ENCODE measurements around the gene CTSH. TPM values are rescaled to one million over a fixed set of nuclear protein-coding genes. Genes with fewer than 3 reads are reported as not detected.
A peak's percentile ranks its signal among the peaks of the same experiment; 100 is the strongest.

CTSH gene
- total and polyA plus RNA-seq, 2 of the 13 experiments (the other 11 are each of a cell fraction or from before 2014, with no cell fraction given) = 265 to 653 TPM

- TF ChIP-seq, protein P1, sequence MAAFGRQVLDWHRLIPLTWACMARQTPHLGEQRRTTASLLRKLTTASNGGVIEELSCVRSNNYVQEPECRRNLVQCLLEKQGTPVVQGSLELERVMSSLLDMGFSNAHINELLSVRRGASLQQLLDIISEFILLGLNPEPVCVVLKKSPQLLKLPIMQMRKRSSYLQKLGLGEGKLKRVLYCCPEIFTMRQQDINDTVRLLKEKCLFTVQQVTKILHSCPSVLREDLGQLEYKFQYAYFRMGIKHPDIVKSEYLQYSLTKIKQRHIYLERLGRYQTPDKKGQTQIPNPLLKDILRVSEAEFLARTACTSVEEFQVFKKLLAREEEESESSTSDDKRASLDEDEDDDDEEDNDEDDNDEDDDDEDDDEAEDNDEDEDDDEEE (CRISPR knock-in tag; IDR thresholded peaks at IDR 0.05) = no peak
- TF ChIP-seq ZMAT3 (CRISPR knock-in tag; conservative IDR thresholded peaks at IDR 0.05) (0 out of 2 replicates have a peak, but pooled peaks have one; percentile 57), ZNF577 (CRISPR knock-in tag; IDR thresholded peaks at IDR 0.05; ENCODE audit: borderline replicate concordance, low read depth) (0 out of 2 replicates have a peak, but pooled peaks have one; percentile 46), ZNF775 (CRISPR knock-in tag; IDR thresholded peaks at IDR 0.05; ENCODE audit: borderline replicate concordance) (0 out of 2 replicates have a peak, but pooled peaks have one; percentile 35), ZNF816 (CRISPR knock-in tag; IDR thresholded peaks at IDR 0.05; ENCODE audit: borderline replicate concordance) (no peak), CREB1 (IDR thresholded peaks at IDR 0.05) (no peak), CREB1 (CRISPR knock-in tag; IDR thresholded peaks at IDR 0.05) (no peak), ZHX2 (IDR thresholded peaks at IDR 0.05; ENCODE audit: low read depth) (no peak), ZHX2 (CRISPR knock-in tag; IDR thresholded peaks at IDR 0.05; ENCODE audit: borderline replicate concordance) (no peak), ZNF468 (CRISPR knock-in tag; IDR thresholded peaks at IDR 0.05) (no peak), POGK (CRISPR knock-in tag; conservative IDR thresholded peaks at IDR 0.05) (peak; percentile 71; the same call in 1 of the 2 replicates), AHDC1 (CRISPR knock-in tag; IDR thresholded peaks at IDR 0.05; ENCODE audit: borderline replicate concordance) (no peak)
- TF ChIP-seq, protein P2, sequence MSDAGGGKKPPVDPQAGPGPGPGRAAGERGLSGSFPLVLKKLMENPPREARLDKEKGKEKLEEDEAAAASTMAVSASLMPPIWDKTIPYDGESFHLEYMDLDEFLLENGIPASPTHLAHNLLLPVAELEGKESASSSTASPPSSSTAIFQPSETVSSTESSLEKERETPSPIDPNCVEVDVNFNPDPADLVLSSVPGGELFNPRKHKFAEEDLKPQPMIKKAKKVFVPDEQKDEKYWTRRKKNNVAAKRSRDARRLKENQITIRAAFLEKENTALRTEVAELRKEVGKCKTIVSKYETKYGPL (CRISPR knock-in tag; IDR thresholded peaks at IDR 0.05) = no peak
Measured at GRCh38 chr15:78944669-78945407, at the start of gene CTSH (continued).
